HG02759 (cell line): ENCODE measurements around the gene STK32A.

Experiments used
- ATAC-seq: cut with Tn5 transposase; IDR thresholded peaks from one replicate; pipeline ENCODE4 v1.9.1; 2021; ENCODE audit warnings: mild to moderate bottlenecking, moderate library complexity; ENCODE audit not compliant: unreplicated experiment

The STK32A gene

DNA sequence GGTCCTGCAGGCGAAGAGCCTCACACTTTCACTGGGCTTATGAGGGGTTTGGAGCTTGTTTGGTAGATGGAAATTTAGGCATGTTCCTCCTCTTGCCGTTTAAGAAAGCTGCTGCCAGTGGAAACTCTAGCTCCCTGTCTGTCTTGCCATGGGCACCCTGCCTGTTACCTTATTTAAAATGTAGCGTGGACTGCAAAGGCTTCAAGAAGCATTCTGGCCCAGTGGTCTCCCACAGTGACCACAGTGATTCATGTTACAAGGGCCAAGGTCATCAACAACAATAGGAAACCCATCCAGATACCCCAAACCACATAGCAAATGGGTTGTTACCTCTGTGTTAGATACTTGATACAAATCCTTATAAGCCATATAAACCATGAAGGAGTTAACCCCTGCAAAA lies 178.4 kb downstream of the STK32A start:
- ATAC-seq: no peak

DNA sequence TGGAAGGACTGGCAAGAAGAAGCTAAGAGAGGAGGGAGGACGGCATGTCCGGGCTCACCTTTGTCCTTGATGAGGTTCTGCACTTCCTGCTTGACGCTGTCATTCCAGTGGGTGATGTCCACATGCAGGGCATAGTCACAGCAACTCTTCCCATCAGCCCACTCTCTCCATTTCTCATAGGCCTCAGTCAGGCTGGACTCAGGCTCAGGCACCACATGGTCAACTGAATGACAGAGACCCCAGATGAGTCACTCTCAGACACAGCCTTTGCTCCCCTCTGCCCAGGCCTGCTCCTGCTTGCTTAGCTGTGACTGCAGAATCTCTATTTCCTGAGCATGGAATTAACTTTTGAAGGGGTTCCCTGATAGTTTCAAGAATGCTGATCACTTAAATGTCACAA lies 180.8 kb downstream of the STK32A start:
- no peak for ATAC-seq

DNA sequence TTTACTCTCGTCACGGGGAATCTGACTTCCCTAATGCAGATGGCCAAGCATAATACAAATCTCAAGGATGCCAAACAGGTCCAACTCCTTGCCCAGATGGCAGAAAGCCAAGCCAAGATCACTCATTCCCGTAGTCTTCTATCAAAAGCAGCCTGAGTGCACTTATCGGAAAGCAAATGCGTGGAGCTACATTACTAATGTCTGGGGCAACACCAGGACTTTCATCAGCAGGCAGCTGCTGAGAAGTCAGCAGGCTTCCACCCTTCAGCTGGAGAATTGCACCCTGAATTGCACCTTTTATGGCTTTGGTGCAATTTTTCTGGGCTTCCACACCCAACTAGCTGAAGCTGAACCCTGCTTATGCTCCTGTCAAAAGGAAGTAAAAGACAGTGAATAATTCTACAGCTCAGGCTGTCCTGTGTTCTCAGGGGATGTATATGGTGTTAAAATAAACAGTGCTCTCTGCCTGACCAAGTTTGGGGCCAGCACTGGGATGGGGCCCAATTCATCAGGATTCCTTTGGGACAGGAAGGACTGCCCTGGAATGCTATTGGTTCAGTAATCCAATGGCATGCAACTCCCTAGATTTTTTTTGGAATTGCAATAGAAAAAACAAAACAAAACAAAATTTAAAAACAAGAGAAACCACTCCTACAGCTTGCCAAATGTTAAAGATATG lies 182.4 kb downstream of the STK32A start:
- no peak for ATAC-seq

DNA sequence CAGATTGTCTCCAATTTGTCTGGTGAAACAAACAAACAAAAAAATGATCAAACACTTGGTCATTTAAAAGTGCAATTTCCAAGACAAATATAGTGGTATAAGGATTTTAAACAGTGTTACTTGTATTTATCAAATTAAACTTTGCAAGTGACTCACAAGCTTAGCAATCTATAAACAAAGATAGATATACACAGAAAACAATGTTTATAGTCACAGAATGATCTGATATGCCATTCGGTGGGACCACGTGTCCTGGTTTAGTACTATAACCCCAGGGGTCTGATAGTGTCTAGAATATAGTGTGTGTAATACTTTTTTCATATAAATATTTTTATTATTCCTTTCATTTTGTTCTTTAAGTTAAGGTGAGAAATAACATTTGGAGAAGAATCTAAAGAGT lies 183.8 kb downstream of the STK32A start:
- ATAC-seq: no peak

DNA sequence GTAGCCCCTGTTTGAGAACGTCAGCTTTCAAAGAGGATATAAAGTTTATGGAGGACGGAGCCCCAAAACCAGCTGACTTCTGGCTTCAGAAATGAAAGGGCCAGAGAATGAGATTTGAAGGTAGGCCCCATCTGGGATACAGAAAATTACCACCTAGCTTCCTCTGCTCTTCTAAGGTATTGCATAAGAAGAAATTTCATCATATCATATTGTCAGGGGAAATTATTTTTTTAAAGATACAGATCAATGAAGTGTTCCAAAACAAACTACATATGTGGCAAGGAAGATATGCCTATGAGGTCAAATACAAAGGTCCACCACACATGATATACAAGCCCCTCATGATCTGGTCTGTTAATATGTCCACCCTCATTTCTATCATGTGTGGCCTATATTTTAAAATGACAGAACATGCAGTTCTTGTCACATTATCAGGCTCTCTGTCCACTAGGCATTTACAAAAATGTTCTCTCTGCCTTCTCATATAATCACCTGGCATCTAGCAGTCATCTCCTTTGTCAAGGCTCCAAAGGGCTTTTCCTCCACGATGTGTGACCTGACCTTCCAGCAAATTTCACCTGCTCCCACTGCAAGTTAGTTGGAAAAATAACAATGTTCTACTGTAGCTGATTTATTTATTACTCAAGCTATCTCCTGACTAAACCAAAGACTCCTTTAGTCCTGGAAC lies 192.0 kb downstream of the STK32A start:
- no peak for ATAC-seq

DNA sequence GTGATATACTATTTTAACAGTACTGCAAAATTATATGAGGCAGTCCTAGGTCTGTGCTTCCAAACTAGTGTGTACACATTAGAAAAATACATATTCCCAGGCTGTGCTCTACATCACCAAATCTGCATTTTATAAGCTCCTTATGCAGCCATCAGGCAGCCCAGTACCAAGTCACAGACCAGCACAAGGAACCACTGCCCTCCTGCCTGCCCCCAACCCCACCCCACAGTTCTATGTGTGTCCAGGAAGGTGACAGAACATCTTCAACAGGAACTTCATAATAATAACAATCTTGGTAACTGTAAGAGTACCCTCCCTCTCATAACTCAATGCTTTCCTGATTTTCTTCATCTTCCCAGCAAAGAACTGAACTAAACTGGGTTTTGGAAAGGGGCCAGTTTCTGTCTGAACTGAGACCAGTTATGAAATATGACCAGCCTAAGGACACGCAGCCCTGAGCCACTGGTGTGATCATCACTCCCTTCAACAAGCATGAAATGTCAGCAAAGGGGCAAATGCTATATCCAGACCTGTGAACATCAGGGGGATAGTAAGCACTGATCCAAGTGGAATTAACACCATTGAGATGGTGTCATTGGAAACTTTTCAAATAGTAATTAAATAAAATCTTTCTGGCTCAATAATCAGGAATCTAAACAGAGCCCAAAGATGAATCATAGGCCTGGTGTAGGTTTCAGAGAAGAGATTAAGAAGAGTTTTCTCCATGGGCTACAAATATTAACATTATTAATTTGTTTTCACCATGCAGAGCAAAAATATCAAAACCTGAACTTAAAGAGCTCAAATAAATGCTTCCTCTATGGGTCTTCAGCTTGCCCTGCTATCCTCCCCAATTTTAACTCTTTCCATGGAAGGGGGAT lies 192.9 kb downstream of the STK32A start:
- no peak for ATAC-seq

DNA sequence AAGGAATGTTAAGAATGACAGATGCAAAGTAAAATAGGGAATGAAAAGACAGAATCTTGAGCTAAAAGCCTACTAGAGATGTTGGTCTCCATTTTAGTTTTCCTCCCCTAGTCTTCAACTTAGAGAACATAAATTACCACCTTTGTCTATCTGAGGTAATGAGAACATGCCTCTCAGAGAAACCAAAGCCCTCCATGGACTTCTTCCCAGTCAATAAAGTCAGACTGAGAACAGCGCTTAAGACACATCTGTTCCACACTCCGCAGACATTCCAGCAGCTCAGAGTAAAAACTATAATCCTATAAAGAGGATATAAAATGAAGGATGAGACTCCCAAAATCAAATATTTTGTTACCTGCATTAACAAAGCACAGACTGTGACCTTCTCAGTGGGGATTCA lies 195.8 kb downstream of the STK32A start:
- no peak for ATAC-seq

DNA sequence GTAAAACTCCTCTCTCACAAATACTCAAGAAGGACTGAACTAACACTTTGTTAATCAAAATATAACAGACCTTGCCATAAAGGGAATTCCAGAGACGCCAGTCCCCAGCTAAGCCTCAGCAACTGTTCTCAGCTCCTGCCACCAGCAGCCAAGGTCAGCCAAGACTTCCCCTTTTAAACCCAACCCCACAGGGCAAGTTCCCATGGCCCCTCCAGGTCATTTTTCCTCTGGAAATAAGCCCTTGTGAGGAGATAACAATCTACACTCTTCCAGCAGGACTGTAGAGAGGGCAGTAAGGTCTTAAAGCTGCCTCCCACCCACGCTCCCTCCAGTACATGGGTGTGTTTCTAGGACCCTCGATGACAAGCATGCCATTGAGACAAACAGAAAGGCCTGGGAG lies 196.8 kb downstream of the STK32A start:
- ATAC-seq: no peak

DNA sequence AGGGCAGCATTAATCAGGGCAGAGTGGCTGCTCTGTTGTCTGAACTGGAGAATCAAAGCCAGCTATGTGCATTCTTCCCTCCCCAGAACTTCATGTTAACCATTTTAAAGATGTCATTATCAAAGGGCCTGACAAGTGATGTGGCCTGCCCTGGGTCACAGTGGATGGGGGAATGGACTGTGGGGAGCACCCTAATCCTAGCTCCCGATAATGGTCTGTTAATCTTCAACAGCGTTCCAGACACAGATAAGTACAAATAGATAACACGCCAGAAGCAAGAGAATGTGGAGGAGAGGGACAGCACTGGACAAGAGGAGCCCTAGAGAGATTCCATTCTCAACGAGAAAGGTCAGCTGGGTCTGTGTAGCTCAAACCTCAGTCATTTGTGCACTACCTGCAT lies 197.5 kb downstream of the STK32A start:
- no peak for ATAC-seq

DNA sequence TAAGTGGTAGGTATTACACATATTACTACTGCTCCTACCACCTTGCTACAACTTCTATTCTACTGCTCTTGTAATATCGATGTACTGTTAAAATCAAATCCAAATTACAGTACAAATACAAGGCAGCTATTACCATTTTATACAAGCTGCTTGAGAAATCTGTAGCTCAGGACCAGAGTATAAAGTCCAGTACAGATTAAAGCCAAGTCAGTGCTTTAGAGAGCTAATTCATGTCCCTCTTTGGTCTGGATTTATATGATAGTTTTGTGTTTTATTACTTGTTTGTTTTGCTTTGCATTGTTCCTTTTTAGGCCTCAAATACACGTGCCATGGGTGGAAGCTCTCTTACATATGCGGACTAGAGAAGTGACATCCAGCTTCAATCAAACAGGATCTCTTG lies 199.2 kb downstream of the STK32A start:
- ATAC-seq: no peak

DNA sequence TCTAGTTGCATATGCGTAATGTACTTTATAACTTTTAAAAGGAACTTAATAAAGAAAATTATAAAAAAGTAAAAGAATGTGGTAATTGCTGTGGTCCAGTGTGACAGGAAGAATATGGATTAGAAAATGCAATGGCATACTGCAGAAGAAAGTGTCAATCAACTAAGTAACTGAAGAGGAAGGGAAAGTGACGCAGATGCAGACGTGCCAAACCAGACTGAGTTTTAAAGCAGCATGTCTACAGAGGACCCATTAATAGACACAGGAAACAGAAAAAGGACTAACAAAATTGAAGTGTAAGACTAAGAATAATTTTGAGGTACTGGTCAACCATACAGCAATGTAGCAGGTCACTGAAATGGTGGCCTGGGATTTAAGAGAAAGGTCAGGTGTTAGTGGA lies 201.8 kb downstream of the STK32A start:
- ATAC-seq: no peak

DNA sequence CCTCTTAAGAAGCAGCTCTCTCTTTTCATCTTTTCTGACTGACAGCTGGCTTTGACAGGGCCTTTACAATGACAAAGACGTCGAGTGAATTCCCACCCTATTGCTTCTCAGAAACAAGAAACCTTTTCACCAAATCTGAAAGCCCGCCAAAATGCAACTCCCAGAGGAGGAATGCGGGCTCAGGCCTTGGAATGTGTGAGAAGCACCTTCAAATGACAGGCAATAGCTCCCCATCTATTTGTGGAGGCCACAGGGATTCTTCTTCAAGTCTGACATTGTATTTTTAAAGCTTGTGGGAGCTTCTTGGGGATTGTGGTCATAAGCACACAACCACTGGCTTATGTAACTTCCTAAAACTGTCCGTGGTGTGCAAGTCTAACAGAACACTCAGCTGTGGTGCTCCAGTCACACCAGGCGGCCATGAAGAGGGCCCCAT lies 202.4 kb downstream of the STK32A start:
- no peak for ATAC-seq
